Islet precursor cell (in vitro differentiated cells): Measurements from ENCODE around the gene PGP.
A peak's percentile ranks its signal among the peaks of the same experiment; 100 is the strongest.

ENCODE experiments used
- DNase-seq: peaks from one replicate; pipeline ENCODE4 v3.0.0-alpha.2; 2018

The PGP gene

DNA sequence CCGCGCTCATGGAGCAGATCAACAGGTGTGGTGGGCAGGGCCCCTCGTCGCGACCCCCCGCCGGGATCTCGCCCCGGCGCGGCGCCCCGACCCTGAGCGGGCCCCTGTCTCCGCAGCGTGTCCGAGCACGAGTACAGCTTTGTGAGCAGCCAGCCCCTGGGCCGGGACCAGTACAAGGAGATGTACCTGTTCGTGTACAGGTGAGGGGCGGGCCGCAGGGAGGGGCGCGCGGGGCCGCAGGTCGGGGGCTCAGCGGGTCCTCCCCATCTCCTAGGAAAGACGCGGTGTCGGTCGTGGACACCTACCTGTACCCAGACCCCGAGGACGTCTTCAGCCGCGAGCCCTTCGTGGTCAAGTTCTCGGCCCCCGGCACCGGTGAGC is 22.5 kb upstream of the PGP start:
- DNase-seq = no peak

GRCh38 chr16:2236337-2237101 is 21.9 kb upstream of the PGP start, which contains the start of gene DNASE1L2:
Gene DNASE1L2, plus strand, starts transcription at chr16:2236444. Its CDS starts 373 bp downstream, at chr16:2236817.
- DNase-seq = peak; percentile 85

DNA sequence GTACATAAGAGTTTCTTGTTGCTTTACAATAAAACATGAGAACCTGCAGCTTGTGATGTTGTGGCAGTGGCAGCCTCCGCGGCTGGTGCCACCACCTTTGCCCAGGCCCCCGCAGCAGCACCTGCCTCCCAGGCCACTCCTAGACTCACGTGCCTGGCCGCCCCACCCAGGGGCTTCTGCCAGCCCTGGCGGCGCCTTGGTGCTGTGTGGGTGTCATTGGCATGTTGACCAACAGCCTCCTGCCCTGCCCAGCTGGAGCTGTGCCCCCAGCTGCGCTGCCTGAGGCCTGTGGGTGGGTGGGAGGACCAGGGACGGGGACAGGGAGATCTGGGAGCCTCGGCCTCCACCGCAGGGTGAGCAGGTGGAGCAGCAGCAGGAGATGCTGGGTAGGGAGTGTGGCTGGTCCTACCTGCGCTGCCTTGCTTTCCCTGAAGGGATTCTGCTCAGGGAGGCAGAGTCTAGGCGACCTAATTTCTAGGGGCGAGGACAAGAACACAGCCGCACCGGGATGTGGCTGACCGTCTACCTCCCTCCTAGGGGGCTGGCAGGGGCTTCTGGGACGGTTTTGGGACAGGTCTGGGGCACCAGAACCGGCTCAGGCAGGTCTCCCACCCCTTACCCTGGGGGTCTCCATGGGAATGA is 21.2 kb upstream of the PGP start:
- no peak for DNase-seq

GRCh38 chr16:2235234-2235651 is 20.6 kb upstream of the PGP start:
- DNase-seq = no peak

GRCh38 chr16:2234813-2235170 is 20.2 kb upstream of the PGP start:
- DNase-seq = no peak

- DNase-seq = no peak
Observed at GRCh38 chr16:2233872-2234812, 19.5 kb upstream of the PGP start.

- no peak for DNase-seq
Observed at GRCh38 chr16:2233046-2233775, 18.6 kb upstream of the PGP start.

DNA sequence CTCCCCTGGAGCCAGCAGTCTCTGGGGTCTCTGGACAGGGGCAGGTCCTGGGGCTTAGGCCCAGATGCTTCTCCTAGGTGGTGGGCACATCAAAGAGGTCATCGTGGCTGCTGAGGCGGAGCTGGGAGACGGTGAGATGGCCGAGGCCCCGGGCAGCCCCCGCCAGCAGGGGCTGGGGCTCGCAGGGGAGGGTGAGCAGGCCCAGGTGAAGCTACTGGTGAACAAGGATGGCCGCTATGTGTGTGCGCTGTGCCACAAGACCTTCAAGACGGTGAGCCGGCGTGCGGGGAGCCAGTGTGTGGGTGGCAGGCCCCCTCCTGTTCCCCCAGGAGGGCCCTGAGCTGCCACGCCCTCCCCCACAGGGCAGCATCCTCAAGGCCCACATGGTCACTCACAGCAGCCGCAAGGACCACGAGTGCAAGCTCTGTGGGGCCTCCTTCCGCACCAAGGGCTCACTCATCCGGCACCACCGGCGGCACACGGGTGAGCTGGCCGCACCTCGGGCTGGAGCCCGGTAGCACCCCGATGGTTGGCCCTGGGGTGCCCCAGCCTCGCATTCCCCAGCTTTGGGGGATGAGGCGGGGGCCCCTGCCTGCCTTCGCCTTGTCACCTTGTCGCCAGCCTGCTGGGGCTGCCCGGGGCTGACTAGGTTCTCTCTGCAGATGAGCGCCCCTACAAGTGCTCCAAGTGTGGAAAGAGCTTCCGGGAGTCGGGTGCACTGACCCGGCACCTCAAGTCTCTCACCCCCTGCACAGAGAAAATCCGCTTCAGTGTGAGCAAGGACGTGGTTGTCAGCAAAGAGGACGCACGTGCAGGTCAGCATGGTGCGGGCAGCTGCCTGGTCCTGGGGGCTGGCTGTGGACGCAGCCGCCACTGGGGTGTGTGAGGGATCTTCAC is 17.7 kb upstream of the PGP start:
- DNase-seq = no peak

DNA sequence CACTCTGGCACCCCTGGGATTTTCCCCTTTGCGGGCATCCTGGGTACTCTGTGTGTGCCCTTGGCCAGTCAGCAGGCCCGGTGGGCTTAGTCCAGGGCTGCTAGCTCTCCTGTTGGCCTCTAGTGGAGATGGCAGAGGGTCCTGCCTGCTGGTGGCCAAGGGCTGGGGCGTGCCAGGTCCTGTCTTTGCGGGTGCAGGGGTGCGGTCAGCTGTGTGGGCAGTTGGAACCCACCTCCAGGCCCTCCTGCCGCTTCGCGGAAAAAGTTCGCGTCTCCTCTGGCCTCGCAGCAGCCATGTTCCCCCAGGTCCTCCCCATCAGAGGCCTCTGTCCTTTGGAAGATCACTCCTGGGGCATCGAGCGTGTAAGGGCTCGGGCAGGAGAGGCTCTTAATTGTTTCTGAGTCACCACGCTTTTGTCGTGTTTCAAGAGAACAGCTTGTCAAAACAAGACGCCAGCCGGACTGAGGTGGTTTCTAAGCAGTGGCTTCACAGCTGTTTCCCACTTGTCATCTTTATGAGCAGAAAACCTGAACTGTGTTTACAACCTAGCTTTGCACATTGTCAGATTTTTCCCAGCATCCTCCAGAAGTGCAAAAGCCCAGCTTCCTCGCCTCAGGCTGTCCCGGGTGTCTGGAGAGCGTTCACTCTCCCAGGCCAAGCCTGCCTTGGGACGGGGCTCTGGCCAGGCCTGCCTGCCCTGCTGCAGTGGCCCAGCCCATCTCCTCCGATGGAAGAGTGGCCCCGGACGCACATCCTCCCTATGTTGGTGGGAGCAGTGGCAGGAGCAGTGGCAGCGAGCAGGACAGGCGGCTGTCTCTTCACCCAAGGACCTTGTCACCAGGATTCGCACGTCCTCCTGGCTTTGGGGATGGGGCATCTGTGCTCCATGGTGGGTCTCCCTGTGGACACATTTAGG is 16.6 kb upstream of the PGP start:
- DNase-seq = no peak

GRCh38 chr16:2230376-2230775 is 15.7 kb upstream of the PGP start:
- no peak for DNase-seq

- no peak for DNase-seq
Observed at GRCh38 chr16:2229632-2230250, 15.1 kb upstream of the PGP start.

- DNase-seq = no peak
Observed at GRCh38 chr16:2229091-2229490, 14.5 kb upstream of the PGP start.

- DNase-seq = no peak
Observed at GRCh38 chr16:2228161-2228824, 13.7 kb upstream of the PGP start.

- no peak for DNase-seq
Observed at GRCh38 chr16:2226918-2227317, 12.3 kb upstream of the PGP start.

GRCh38 chr16:2226245-2226793 is 11.7 kb upstream of the PGP start:
- DNase-seq = no peak

GRCh38 chr16:2223942-2224486 is 9.4 kb upstream of the PGP start:
- peak; percentile 79 for DNase-seq

DNA sequence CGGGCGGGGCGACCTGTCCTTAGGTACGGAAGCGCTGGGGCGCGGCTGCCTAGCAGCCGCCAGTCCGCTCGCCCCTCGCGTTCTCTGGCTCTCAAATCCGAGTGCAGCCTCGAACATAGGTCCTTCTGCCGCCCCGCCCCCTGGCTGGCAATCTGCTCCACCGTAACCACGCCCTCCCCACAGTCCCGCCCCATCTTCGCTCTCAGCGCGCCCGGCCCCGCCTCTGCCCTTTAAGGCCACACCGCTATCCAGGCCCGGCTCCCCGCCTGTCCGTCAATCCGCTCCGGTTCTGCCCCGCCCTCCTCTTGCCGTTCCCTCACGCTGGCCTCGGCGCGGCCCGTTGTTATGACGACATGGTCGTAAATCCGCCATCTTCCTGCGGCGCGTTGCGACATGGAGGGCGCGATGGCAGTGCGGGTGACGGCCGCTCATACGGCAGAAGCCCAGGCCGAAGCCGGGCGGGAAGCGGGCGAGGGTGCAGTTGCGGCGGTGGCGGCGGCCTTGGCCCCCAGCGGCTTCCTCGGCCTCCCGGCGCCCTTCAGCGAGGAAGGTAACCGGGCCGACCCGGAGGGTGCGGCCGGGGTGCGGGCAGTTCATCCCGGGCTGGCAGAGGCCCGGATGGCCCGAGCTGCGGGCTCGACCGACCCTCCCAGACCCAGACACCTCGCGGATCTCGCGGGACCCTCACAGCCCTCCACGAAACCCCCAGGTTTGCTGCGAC is 8.7 kb upstream of the PGP start, which contains the start of gene E4F1:
TSS of gene E4F1 (plus strand) at position 371 of the 721 bp plus-strand sequence. CDS start at position 394, 23 bp downstream.
- DNase-seq = peak; percentile 100

DNA sequence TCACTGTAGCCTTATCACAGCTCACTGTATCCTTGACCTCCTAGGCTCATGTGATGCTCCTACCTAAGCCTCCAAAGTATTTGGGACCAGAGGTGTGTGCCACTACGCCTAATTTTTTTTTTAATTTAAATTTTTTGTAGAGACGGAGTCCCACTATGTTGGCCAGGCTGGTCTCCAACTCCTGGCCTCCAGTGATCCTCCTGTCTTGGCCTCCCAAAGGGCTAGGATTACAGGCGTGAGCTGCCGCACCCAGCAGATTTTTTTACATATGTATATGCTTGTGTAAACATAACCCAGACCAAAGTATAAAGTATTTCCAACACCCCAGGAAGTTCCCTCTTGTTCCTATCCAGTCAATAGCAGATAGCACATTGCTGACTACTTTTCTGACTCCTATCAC is 1.7 kb upstream of the PGP start:
- DNase-seq = no peak
